SK-N-SH treated with all-trans-retinoic acid at 6 μM for 48 hours (cell line): ENCODE results near the gene THSD4.

ENCODE experiments used
- ATAC-seq: fragments of 200-7000 bp; cut with Tn5 transposase; 3 replicates; pipeline ENCODE4 v1.9.1; 2020; ENCODE audit warnings: mild to moderate bottlenecking, moderate library complexity
- ARNTL ChIP-seq: fragments of 450-650 bp; formaldehyde crosslinking; IDR thresholded peaks from 2 replicates; pipeline ENCODE4 v1.5.0; 2020; ENCODE audit warnings: low read depth, mild to moderate bottlenecking, moderate library complexity, borderline replicate concordance
- BACH2 ChIP-seq: fragments of 250-450 bp; sonication (Bioruptor Pico); IDR thresholded peaks from 2 replicates; pipeline ENCODE4 v1.9.0; 2021; ENCODE audit warnings: mild to moderate bottlenecking, borderline replicate concordance
- CREB5 ChIP-seq: fragments of 250-450 bp; sonication (Bioruptor Pico); IDR thresholded peaks from 2 replicates; pipeline ENCODE4 v1.5.1; 2020; ENCODE audit warnings: low read depth, mild to moderate bottlenecking, moderate library complexity
- CSDC2 ChIP-seq: fragments of 250-450 bp; sonication (Bioruptor Pico); IDR thresholded peaks from 2 replicates; pipeline ENCODE4 v1.5.0; 2020; ENCODE audit warnings: mild to moderate bottlenecking, moderate library complexity
- ESRRG ChIP-seq: fragments of 250-450 bp; sonication (Bioruptor Pico); IDR thresholded peaks from 2 replicates; pipeline ENCODE4 v1.6.1; 2021; ENCODE audit warnings: mild to moderate bottlenecking
- GLIS3 ChIP-seq: fragments of 250-450 bp; sonication (Bioruptor Pico); IDR thresholded peaks from 2 replicates; pipeline ENCODE4 v1.5.0; 2020; ENCODE audit warnings: mild to moderate bottlenecking, moderate library complexity
- ISL1 ChIP-seq: fragments of 250-450 bp; sonication (Bioruptor Pico); IDR thresholded peaks from 2 replicates; pipeline ENCODE4 v2.1.2; 2022; ENCODE audit warnings: mild to moderate bottlenecking, moderate library complexity
- PATZ1 ChIP-seq: fragments of 250-450 bp; sonication (Bioruptor Pico); IDR thresholded peaks from 2 replicates; pipeline ENCODE4 v1.8.0; 2020; ENCODE audit warnings: mild to moderate bottlenecking, moderate library complexity, borderline replicate concordance
- POU6F1 ChIP-seq: fragments of 250-450 bp; sonication (Bioruptor Pico); IDR thresholded peaks from 2 replicates; pipeline ENCODE4 v1.8.0; 2021; ENCODE audit warnings: low read depth, mild to moderate bottlenecking, moderate library complexity, borderline replicate concordance
- PPARA ChIP-seq: fragments of 250-450 bp; sonication (Bioruptor Pico); IDR thresholded peaks from 2 replicates; pipeline ENCODE4 v1.5.0; 2020; ENCODE audit warnings: mild to moderate bottlenecking, borderline replicate concordance
- RARB ChIP-seq: fragments of 250-450 bp; sonication (Bioruptor Pico); IDR thresholded peaks from 2 replicates; pipeline ENCODE4 v1.8.0; 2021; ENCODE audit warnings: mild to moderate bottlenecking, moderate library complexity
- TCF4 ChIP-seq: fragments of 250-450 bp; sonication (Bioruptor Pico); IDR thresholded peaks from 2 replicates; pipeline ENCODE4 v1.8.0; 2021; ENCODE audit warnings: mild to moderate bottlenecking, moderate library complexity, borderline replicate concordance
- TOX ChIP-seq: fragments of 250-450 bp; sonication (Bioruptor Pico); IDR thresholded peaks from 2 replicates; pipeline ENCODE4 v1.8.0; 2021; ENCODE audit warnings: mild to moderate bottlenecking, moderate library complexity, borderline replicate concordance
- TSHZ2 ChIP-seq: fragments of 250-450 bp; sonication (Bioruptor Pico); IDR thresholded peaks from 2 replicates; pipeline ENCODE4 v1.5.0; 2020; ENCODE audit warnings: mild to moderate bottlenecking, moderate library complexity
- ZC3H10 ChIP-seq: fragments of 250-450 bp; sonication (Bioruptor Pico); IDR thresholded peaks from 2 replicates; pipeline ENCODE4 v1.5.1; 2021; ENCODE audit warnings: mild to moderate bottlenecking, moderate library complexity
- ZFP3 ChIP-seq: fragments of 250-450 bp; sonication (Bioruptor Pico); IDR thresholded peaks from 2 replicates; pipeline ENCODE4 v1.5.0; 2020; ENCODE audit warnings: mild to moderate bottlenecking, moderate library complexity
- ZFP30 ChIP-seq: fragments of 450-650 bp; formaldehyde crosslinking; IDR thresholded peaks from 2 replicates; pipeline ENCODE4 v1.5.0; 2022; ENCODE audit warnings: mild to moderate bottlenecking, moderate library complexity
- ZNF565 ChIP-seq: fragments of 450-650 bp; formaldehyde crosslinking; conservative IDR thresholded peaks from 2 replicates; pipeline ENCODE4 v1.5.0; 2020; ENCODE audit warnings: low read depth, mild to moderate bottlenecking, moderate library complexity
- ZNF70 ChIP-seq: fragments of 450-650 bp; formaldehyde crosslinking; IDR thresholded peaks from 2 replicates; pipeline ENCODE4 v1.5.0; 2020; ENCODE audit warnings: mild to moderate bottlenecking, moderate library complexity
- ZNF8 ChIP-seq: fragments of 450-650 bp; formaldehyde crosslinking; IDR thresholded peaks from 2 replicates; pipeline ENCODE4 v1.5.0; 2020; ENCODE audit warnings: mild to moderate bottlenecking, moderate library complexity

THSD4 gene

GRCh38 chr15:71733122-71733521, 617.9 kb downstream of the THSD4 start:
- ATAC-seq: no peak
- TF ChIP-seq BACH2 (CRISPR knock-in tag) (no peak), ZNF565 (CRISPR knock-in tag) (no peak), ZNF70 (no peak), GLIS3 (CRISPR knock-in tag) (no peak), PPARA (no peak), ZFP30 (CRISPR knock-in tag) (no peak), ZC3H10 (CRISPR knock-in tag) (no peak), ARNTL (CRISPR knock-in tag) (no peak), PATZ1 (CRISPR knock-in tag) (no peak), TCF4 (CRISPR knock-in tag) (no peak), CREB5 (CRISPR knock-in tag) (no peak), ZFP3 (CRISPR knock-in tag) (no peak), RARB (no peak), ZNF8 (CRISPR knock-in tag) (no peak), TOX (CRISPR knock-in tag) (no peak), ESRRG (no peak), TSHZ2 (no peak), POU6F1 (CRISPR knock-in tag) (no peak)

GRCh38 chr15:71734709-71735384, 619.6 kb downstream of the THSD4 start:
- peak; percentile 72; the same call in 1 of the 2 replicates for TF ChIP-seq ZFP3 (CRISPR knock-in tag)
- no peak for TF ChIP-seq ZNF70
- no peak for TF ChIP-seq PATZ1 (CRISPR knock-in tag)
- no peak for TF ChIP-seq ISL1 (CRISPR knock-in tag)
- TF ChIP-seq BACH2 (CRISPR knock-in tag): no peak
- TF ChIP-seq CSDC2 (CRISPR knock-in tag): peak; percentile 87
- no peak for ATAC-seq

- ATAC-seq: no peak
- TF ChIP-seq BACH2 (CRISPR knock-in tag) (no peak), ZFP3 (CRISPR knock-in tag) (0 out of 2 replicates have a peak, but pooled peaks have one; percentile 7)
These were observed 620.1 kb downstream of the THSD4 start for GRCh38 chr15:71735385-71735757.
